ENCODE results near the gene TMEM232. TPM values are rescaled to one million over a fixed set of nuclear protein-coding genes. Genes with fewer than 3 reads are reported as not detected.

Gene TMEM232
- total RNA-seq, 2 experiments from 2014 or later, result 1.5 to 2.9 TPM

DNA sequence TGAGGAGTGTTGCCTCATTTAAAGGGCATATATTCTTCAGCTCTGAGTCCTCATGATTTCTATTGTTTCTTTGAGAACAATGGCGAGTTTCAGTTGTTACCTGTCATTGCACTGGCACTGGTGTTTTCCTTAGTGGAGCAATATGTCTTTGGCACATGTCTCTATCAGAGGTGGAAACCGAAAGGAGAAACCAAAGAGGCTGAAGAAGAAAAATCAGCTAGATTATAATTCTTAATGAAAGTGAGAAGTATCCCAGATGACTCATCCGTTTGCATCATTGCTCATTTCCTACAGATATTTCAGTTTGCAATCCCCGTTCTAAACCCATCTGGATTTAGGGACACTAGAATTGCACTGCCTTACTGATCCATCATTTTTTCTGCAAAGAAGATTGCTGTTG, 324.6 kb downstream of the TMEM232 start:
- H3K4me3 ChIP-seq (ENCODE audit: low read depth, low read length, poor library complexity, severe bottlenecking), result no peak overlapping the region
- no peak overlapping the region for H3K4me2 ChIP-seq (ENCODE audit: low read length)
- intact Hi-C loops (cut with micrococcal nuclease; ENCODE audit: unreplicated experiment), result no loop called here
- no peaks in the 10 kb centered on the region for H3K36me3 ChIP-seq (ENCODE audit: insufficient read depth, low read length)
- BruUV-seq (replicated peaks), result no TSS peak
- H3K9me2 ChIP-seq (ENCODE audit: insufficient read depth, low read length), result no peaks in the 10 kb centered on the region
- H3K9me3 ChIP-seq (ENCODE audit: low read length), result no peaks in the 10 kb centered on the region
- DNase-seq (ENCODE audit: low spot score), result no peak
- no peaks in the 10 kb centered on the region for H4K20me1 ChIP-seq (ENCODE audit: insufficient read depth, low read length)
- no peaks in the 10 kb centered on the region for H3K4me1 ChIP-seq (ENCODE audit: insufficient read depth, low read length, poor library complexity, severe bottlenecking)
- no peak for TF ChIP-seq EZH2phosphoT487 (IDR thresholded peaks at IDR 0.05; ENCODE audit: borderline replicate concordance, low read depth, low read length)
- TF ChIP-seq, protein P1, sequence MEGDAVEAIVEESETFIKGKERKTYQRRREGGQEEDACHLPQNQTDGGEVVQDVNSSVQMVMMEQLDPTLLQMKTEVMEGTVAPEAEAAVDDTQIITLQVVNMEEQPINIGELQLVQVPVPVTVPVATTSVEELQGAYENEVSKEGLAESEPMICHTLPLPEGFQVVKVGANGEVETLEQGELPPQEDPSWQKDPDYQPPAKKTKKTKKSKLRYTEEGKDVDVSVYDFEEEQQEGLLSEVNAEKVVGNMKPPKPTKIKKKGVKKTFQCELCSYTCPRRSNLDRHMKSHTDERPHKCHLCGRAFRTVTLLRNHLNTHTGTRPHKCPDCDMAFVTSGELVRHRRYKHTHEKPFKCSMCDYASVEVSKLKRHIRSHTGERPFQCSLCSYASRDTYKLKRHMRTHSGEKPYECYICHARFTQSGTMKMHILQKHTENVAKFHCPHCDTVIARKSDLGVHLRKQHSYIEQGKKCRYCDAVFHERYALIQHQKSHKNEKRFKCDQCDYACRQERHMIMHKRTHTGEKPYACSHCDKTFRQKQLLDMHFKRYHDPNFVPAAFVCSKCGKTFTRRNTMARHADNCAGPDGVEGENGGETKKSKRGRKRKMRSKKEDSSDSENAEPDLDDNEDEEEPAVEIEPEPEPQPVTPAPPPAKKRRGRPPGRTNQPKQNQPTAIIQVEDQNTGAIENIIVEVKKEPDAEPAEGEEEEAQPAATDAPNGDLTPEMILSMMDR (conservative IDR thresholded peaks at IDR 0.05; ENCODE audit: low read length), result no peak
- H2AFZ ChIP-seq (ENCODE audit: low read length), result no peak overlapping the region
- POLR2A ChIA-PET, result interaction anchor here (0.6 kb wide), 1 partner anchor 78 kb away, joined by 3 read pairs; no protein-coding TSS in a partner anchor
- H3K79me2 ChIP-seq (ENCODE audit: insufficient read depth, low read depth, low read length), result no peaks in the 10 kb centered on the region
- CTCF ChIA-PET (ENCODE audit: unreplicated experiment), result no interaction called here
- H3K27ac ChIP-seq (ENCODE audit: low read depth, low read length, poor library complexity, severe bottlenecking), result no peak overlapping the region

DNA sequence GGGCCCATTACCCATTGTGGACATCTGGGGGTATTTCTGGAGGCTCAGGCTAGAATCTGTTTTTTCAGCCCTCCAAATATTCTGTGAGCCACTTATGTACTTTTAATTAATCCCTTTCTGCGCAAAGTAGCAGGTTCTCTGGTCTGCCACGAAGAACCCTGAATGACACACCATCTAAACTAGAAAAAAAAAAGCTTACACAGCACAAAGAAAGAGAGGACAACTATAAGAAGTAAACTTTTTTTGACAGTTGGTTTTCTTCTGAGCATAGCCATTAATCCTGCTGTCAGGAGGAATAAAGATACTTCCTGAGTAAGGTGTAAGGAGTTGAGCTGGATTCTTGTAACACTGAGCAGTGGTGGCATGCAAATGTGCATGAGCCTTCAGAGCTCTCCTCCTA, 327.5 kb downstream of the TMEM232 start:
- BruUV-seq (replicated peaks), result no TSS peak
- Histone ChIP-seq H3K36me3 (ENCODE audit: insufficient read depth, low read length) (no peaks in the 10 kb centered on the region), H4K20me1 (ENCODE audit: insufficient read depth, low read length) (no peaks in the 10 kb centered on the region), H3K27ac (ENCODE audit: low read depth, low read length, poor library complexity, severe bottlenecking) (no peak overlapping the region), H3K4me2 (ENCODE audit: low read length) (no peak overlapping the region), H2AFZ (ENCODE audit: low read length) (no peak overlapping the region), H3K9me2 (ENCODE audit: insufficient read depth, low read length) (no peaks in the 10 kb centered on the region), H3K4me3 (ENCODE audit: low read depth, low read length, poor library complexity, severe bottlenecking) (no peak overlapping the region), H3K4me1 (ENCODE audit: insufficient read depth, low read length, poor library complexity, severe bottlenecking) (no peaks in the 10 kb centered on the region), H3K9me3 (ENCODE audit: low read length) (no peaks in the 10 kb centered on the region), H3K79me2 (ENCODE audit: insufficient read depth, low read depth, low read length) (no peaks in the 10 kb centered on the region)
- TF ChIP-seq, protein P1 (conservative IDR thresholded peaks at IDR 0.05; ENCODE audit: low read length), result no peak
- no peak for TF ChIP-seq EZH2phosphoT487 (IDR thresholded peaks at IDR 0.05; ENCODE audit: borderline replicate concordance, low read depth, low read length)
- no peak for DNase-seq (ENCODE audit: low spot score)
- ChIA-PET CTCF (ENCODE audit: unreplicated experiment) (no interaction called here), POLR2A (interaction anchor here (0.8 kb wide), 1 partner anchor 66 kb away, joined by 3 read pairs; no protein-coding TSS in a partner anchor)
- intact Hi-C loops (cut with micrococcal nuclease; ENCODE audit: unreplicated experiment), result no loop called here

DNA sequence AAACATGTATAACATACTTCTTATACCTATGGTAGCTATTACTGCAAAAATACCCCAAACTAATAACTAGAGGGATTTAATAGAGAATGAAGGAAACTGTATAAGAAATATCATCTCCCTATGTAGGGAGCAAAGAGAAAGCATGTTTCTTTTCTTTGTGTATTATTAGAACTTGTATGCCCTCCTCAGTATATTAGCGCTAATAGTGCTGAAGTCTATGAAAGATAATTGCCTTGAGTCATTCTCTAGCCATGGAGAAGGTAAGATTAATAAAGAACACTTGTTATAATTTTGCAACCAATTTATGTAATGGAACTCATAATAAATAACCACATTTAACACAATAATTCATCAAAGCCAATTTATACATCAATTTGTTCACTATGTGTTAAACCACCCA, 329.2 kb downstream of the TMEM232 start:
- Histone ChIP-seq H3K4me2 (ENCODE audit: low read length) (no peak overlapping the region), H2AFZ (ENCODE audit: low read length) (no peak overlapping the region), H3K4me3 (ENCODE audit: low read depth, low read length, poor library complexity, severe bottlenecking) (no peak overlapping the region), H3K9me2 (ENCODE audit: insufficient read depth, low read length) (no peaks in the 10 kb centered on the region), H3K9me3 (ENCODE audit: low read length) (no peaks in the 10 kb centered on the region), H3K36me3 (ENCODE audit: insufficient read depth, low read length) (no peaks in the 10 kb centered on the region), H3K79me2 (ENCODE audit: insufficient read depth, low read depth, low read length) (no peaks in the 10 kb centered on the region), H4K20me1 (ENCODE audit: insufficient read depth, low read length) (no peaks in the 10 kb centered on the region), H3K4me1 (ENCODE audit: insufficient read depth, low read length, poor library complexity, severe bottlenecking) (no peaks in the 10 kb centered on the region), H3K27ac (ENCODE audit: low read depth, low read length, poor library complexity, severe bottlenecking) (no peak overlapping the region)
- intact Hi-C loops (cut with micrococcal nuclease; ENCODE audit: unreplicated experiment), result no loop called here
- BruUV-seq (replicated peaks), result no TSS peak
- ChIA-PET POLR2A (interaction anchor here (0.6 kb wide), 2 partner anchors 683 to 839 kb away, joined by 3 read pairs; no protein-coding TSS in a partner anchor), CTCF (ENCODE audit: unreplicated experiment) (no interaction called here)
- DNase-seq (ENCODE audit: low spot score), result no peak
- TF ChIP-seq, protein P1 (conservative IDR thresholded peaks at IDR 0.05; ENCODE audit: low read length), result no peak
- TF ChIP-seq EZH2phosphoT487 (IDR thresholded peaks at IDR 0.05; ENCODE audit: borderline replicate concordance, low read depth, low read length), result no peak

Measured in OCI-LY7 (cell line).